Measurements from ENCODE around the gene RDH8.

The RDH8 gene, protein sequence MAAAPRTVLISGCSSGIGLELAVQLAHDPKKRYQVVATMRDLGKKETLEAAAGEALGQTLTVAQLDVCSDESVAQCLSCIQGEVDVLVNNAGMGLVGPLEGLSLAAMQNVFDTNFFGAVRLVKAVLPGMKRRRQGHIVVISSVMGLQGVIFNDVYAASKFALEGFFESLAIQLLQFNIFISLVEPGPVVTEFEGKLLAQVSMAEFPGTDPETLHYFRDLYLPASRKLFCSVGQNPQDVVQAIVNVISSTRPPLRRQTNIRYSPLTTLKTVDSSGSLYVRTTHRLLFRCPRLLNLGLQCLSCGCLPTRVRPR

GRCh38 chr19:10013316-10013715 lies at the start of gene RDH8:
TSS of gene RDH8 (plus strand) at chr19:10013483. CDS start at chr19:10013498, 15 bp downstream.
- intact Hi-C loops (cut with DNase I): no loop called here
- DNase-seq: no peak

- DNase-seq: no peak
- intact Hi-C loops (cut with DNase I): no loop called here
Observed at GRCh38 chr19:9966024-9966423, 47.3 kb upstream of the RDH8 start.

GRCh38 chr19:9966448-9966847 lies 46.8 kb upstream of the RDH8 start:
- DNase-seq: no peak
- intact Hi-C loops (cut with DNase I): no loop called here

DNA sequence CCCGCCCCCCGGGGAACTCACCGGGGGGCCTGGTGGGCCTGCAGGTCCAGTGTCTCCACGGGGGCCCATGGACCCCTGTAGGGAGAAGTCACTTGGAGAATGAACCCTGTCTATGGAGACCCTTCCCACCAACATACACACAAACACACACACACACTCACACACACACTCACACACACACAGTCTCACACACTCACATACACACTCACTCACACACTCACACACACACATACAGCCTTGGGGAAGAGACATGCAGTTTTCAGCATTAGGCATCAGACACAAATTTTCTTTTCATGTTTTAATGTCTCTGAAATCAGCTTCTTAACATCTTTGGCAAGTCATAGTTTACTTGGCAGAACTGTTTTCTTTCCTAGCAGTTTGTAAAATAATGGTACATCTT lies 46.0 kb upstream of the RDH8 start:
- DNase-seq: no peak
- intact Hi-C loops (cut with DNase I): no loop called here

DNA sequence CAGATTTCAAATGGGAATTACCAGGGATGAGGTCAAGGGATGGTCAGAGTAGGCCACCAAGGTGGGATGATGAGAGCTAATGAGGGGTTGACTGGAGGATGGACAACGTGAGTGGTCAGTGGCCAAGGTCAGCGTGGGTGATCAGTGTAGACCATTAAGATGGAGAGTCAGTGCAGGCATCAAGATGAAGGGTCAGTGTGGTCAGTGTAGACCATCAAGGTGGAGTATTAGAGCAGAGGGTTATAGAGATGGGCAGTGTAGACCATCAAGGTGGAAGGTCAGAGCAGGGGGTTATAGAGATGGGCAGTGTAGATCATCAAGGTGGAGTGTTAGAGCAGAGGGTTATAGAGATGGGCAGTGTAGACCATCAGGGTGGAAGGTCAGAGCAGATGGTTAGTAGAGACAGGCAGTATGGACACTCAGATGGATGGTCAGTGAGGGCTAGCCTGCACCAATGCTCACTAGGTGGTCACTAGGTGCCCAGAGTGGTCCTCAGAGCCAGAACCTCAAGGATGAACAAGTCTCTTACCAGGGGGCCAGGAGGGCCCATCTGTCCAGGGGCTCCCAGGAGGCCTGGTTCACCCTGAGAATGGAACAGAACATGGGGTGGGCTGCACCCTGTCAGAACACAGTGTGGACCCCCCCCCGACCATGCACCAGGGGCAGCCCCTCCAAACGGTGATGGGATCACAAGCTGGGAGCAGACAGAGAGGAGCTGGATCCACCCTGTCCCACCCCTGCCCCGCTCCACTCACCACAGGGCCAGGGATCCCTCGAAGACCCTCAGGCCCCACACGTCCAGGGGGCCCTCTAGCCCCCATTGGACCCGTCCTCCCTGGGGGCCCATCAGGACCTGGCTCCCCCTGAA lies 44.2 kb upstream of the RDH8 start:
- DNase-seq: no peak
- intact Hi-C loops (cut with DNase I): no loop called here

GRCh38 chr19:9969688-9969975 lies 43.7 kb upstream of the RDH8 start:
- DNase-seq: no peak
- intact Hi-C loops (cut with DNase I): no loop called here

DNA sequence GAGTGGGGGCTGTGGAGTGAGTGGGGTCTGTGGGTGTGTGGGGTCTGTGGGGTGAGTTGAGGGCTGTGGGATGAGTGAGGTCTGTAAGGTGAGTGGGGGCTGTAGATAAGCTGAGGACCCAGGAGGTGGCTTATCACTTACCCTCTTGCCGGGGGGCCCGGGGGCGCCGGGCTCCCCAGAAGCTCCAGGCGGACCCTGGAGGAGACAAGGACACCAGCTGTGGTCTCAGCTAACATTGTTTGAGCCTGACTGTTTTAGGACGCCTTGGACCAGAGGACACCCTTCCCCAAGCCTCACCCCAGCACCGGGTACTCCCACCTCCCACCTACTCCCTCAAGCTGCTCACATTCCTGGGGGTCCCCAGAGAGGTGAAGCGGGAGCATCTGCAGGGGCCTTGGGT lies 42.8 kb upstream of the RDH8 start:
- no peak for DNase-seq
- intact Hi-C loops (cut with DNase I): no loop called here

DNA sequence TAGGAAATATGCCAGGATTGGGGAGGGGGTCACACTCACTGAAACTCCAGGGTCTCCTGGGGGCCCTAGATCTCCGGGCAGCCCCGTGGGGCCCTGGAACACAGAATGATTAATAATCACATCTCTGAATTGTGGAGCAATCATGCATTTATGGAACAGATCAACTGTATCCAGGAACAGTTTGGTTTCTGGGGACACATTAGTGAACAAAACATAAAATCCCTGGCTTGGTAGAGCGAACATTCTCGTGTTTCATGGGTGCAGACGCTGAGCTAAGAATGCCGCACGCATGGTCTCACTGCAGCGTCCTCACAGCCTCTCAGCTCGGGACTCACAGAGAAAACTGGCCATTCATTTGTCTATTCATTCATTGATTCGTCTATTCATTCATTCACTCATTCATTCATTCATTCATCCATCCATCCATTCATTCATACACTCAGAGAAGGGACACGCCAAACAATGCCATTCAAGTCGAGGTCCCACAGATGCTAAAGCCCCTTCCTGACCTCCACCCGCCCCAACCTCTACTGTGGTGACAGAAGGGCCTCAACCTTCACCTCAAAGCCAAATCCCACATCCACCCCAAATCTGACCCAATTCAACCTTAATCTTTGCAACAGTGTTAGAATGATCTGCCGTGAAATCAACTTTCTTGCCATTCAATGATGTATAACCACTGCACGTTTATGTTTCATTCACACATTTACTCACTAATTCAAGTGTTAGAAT lies 42.0 kb upstream of the RDH8 start:
- intact Hi-C loops (cut with DNase I): no loop called here
- no peak for DNase-seq

DNA sequence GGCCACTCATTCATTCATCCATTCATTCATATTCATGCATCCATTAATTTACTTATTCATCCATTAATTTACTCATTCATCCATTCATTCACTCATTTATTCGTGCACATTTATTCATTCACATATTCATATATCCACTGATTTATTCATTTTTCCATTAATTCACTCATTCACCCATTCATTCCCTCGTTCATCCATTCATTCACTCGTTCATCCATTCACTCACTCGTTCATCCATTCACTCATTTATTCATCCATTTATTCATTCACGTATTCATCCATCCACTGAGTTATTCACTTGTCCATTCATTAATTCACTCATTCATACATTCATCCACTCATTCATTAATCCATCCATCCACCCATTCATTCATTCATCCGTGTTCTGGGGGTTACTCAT lies 41.2 kb upstream of the RDH8 start:
- intact Hi-C loops (cut with DNase I): no loop called here
- DNase-seq: no peak

GRCh38 chr19:9981406-9982260 lies 31.6 kb upstream of the RDH8 start:
- no peak for DNase-seq
- intact Hi-C loops (cut with DNase I): no loop called here

GRCh38 chr19:9986787-9987281 lies 26.4 kb upstream of the RDH8 start:
- DNase-seq: peak in 34 of 42 donors; percentile 11 to 80 (median 42)

GRCh38 chr19:9989504-9989903 lies 23.8 kb upstream of the RDH8 start:
- intact Hi-C loops (cut with DNase I): no loop called here
- no peak for DNase-seq

More at GRCh38 chr19:9986787-9987281, 26.4 kb upstream of the RDH8 start:
- intact Hi-C loops (cut with DNase I): no loop called here

DNA sequence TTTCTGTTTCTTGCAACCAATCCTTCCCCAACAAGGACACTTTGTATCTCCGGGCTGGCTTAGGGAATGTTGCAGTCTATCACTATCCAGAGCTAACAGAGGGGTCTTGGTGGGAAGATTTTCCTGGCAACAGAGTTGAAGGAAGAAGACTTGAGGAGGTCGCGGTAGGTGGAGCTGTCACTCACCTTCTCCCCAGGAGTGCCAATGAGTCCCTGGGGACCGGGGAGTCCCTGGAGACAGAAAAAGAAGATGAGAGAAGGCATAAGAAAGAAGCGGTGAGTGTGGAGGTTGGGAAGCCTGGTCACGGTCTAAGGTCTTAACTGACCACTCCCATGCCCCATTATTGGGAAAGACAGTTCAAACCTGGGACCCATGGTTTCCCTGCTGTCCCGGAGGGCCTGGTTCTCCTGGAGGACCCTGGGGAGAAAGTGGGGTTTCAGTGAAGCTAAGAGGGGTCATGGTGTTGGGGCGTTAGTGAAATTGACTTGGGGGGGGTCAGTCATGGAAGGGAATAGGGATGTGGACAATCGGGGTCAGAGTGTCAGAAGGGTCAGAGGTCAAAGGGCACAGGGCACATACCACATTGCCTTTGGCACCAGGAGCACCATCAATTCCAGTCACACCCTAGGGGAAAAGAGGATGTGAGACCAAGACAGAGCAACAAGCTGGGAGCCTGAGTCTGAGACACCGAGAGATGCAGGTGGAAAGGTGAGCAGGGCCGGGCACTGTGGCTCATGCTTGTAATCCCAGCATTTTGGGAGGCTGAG lies 21.7 kb upstream of the RDH8 start:
- intact Hi-C loops (cut with DNase I): no loop called here
- DNase-seq: no peak

DNA sequence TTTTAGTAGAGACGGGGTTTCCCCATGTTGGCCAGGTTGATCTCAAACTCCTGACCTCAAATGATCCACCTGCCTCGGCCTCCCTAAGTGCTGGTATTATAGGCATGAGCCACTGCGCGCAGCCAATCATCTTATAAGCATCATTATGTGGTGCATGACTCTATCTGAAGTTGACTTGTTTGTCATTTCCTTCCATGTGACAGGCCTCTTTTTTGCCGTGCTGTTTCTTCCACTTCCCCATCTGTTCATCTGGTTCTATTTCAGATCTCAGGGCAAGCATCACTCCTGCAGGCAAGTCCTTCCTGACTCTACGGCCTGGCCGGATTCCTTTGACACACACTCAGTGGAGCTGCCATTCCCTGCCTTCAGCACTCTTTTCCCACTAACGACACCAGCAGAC lies 18.2 kb upstream of the RDH8 start:
- DNase-seq: no peak

DNA sequence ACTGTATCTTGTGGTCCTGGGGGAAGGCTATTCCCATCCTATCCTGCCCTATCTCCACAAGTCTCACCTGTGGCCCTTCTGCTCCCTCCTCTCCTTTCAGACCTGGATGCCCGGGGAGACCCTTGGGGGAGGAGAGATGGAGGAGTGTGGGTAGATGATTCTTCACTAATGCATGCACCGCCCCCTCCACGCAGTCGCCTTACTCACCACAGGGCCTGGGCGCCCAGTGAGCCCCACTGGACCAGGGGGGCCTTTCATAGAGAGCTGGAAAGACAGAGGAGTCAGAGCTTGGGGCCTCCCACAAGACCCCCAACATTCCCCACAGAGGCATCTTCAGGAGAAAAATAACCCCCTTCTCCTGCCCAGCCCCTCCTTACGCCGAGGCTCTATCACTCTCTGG lies 17.3 kb upstream of the RDH8 start:
- no peak for DNase-seq

More for the DNA sequence above, 18.2 kb upstream of the RDH8 start:
- intact Hi-C loops (cut with DNase I): no loop called here

GRCh38 chr19:9996541-9996940 lies 16.7 kb upstream of the RDH8 start:
- DNase-seq: no peak
- intact Hi-C loops (cut with DNase I): no loop called here

More for the DNA sequence above, 17.3 kb upstream of the RDH8 start:
- intact Hi-C loops (cut with DNase I): no loop called here

GRCh38 chr19:10000171-10000826 lies 13.0 kb upstream of the RDH8 start:
- intact Hi-C loops (cut with DNase I): no loop called here
- peak; percentile 11 to 87 (median 70) for DNase-seq

GRCh38 chr19:10001899-10002298 lies 11.4 kb upstream of the RDH8 start:
- DNase-seq: peak in 2 of 42 donors; percentile 34 to 38
- intact Hi-C loops (cut with DNase I): no loop called here

Data from head of caudate nucleus (tissue), 42 donors.